Testis (tissue), 2 donors: ENCODE results near the gene H2AZ2.

Source experiments
- POLR2A ChIP-seq: fragments of 450-650 bp; IDR thresholded peaks from one replicate; pipeline ENCODE4 v1.6.1; 2017; ENCODE audit warnings: antibody characterized with exemption, mild to moderate bottlenecking, moderate library complexity
- TF ChIP-seq, protein P1 (sequence below), 3 experiments: fragments of 450-650 bp in 2 of 3; fragments of 200-600 bp in 1 of 3; sonication (generic) in 1 of 3; IDR thresholded peaks; one replicate each; pipeline ENCODE4 v1.5.1; 2016 to 2019; ENCODE audit warnings: antibody characterized with exemption in 3 of 3, mild to moderate bottlenecking in 2 of 3, moderate library complexity in 1 of 3

DNA sequence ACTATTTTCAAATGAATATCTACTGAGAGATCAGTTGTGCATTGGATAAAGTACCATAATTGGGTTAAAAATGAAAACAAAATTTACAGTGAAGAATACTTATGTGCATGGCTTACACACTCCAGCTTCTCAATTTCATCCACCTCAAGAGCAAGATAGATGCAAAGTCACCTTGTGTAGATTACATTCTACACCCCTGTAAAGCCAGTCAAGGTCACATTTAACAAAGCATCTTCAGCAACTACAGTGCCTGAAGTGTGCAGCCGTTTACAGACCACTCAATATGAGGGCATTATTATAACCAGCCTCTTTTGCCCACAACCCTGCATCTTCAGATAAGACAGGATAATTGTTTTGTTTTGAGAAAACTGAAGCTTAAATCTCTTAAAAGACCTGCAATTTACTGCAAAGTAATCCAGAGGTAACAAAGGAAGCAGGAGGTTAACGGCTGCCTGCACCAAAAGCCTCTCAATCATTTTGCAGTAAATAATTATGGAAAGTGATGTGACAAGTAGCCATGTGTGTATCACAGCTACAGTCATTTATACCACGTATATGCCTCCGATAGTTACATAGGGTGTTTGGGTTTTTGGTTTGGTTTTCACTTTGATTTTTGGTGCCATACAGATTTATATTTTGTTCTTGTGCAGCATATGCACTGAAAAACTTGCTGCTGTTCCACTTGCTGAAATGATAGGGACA is 32.6 kb upstream of the H2AZ2 start:
- TF ChIP-seq, protein P1, sequence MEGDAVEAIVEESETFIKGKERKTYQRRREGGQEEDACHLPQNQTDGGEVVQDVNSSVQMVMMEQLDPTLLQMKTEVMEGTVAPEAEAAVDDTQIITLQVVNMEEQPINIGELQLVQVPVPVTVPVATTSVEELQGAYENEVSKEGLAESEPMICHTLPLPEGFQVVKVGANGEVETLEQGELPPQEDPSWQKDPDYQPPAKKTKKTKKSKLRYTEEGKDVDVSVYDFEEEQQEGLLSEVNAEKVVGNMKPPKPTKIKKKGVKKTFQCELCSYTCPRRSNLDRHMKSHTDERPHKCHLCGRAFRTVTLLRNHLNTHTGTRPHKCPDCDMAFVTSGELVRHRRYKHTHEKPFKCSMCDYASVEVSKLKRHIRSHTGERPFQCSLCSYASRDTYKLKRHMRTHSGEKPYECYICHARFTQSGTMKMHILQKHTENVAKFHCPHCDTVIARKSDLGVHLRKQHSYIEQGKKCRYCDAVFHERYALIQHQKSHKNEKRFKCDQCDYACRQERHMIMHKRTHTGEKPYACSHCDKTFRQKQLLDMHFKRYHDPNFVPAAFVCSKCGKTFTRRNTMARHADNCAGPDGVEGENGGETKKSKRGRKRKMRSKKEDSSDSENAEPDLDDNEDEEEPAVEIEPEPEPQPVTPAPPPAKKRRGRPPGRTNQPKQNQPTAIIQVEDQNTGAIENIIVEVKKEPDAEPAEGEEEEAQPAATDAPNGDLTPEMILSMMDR (IDR thresholded peaks at IDR 0.05) = no peak
- TF ChIP-seq POLR2A = no peak
